Common myeloid progenitor, CD34-positive (primary cell): ENCODE measurements around the gene UTP14A.
A peak's percentile ranks its signal among the peaks of the same experiment; 100 is the strongest.

Experiments used
- CTCF ChIA-PET: fragments of 350-600 bp; sonication (Branson Sonifier 250); formaldehyde crosslinking; loops from one replicate; lab custom pipeline; 2021; ENCODE audit warnings: antibody characterized with exemption; lab: Charles Lee
- POLR2A ChIA-PET: fragments of 350-600 bp; sonication (Branson Sonifier 250); formaldehyde crosslinking; loops from one replicate; lab custom pipeline; 2021; ENCODE audit warnings: antibody characterized with exemption; lab: Charles Lee
- DNase-seq, 3 donors: peaks; one replicate each; pipeline versions ENCODE4 v3.0.0 to v3.0.0-alpha.2; 2013
- H3K27ac ChIP-seq, 2 experiments: 1 replicate in 1 of 2; 2 replicates in 1 of 2; pipeline ENCODE4 v1.7.0; 2013; ENCODE audit warnings: inconsistent platforms in 2 of 2, low read length in 2 of 2, mild to moderate bottlenecking in 2 of 2, low read depth in 1 of 2, moderate library complexity in 1 of 2; ENCODE audit not compliant: severe bottlenecking in 2 of 2, insufficient read depth in 1 of 2, poor library complexity in 1 of 2
- H3K27me3 ChIP-seq, 5 experiments: replicated peaks in 2 of 5; 1 replicate in 3 of 5; 2 replicates in 2 of 5; pipeline versions ENCODE4 v1.6.1 to v1.7.0; 2013; ENCODE audit warnings: low read length in 4 of 5, mild to moderate bottlenecking in 2 of 5, moderate library complexity in 2 of 5, inconsistent platforms in 1 of 5; ENCODE audit not compliant: insufficient read depth in 5 of 5, control insufficient read depth in 4 of 5
- H3K36me3 ChIP-seq, 4 experiments: 1 replicate in 2 of 4; 2 replicates in 2 of 4; pipeline versions ENCODE4 v1.6.1 to v1.7.0; 2013; ENCODE audit warnings: low read length in 3 of 4, control low read depth in 1 of 4, mild to moderate bottlenecking in 1 of 4; ENCODE audit not compliant: control insufficient read depth in 4 of 4, insufficient read depth in 4 of 4
- H3K4me1 ChIP-seq, 4 experiments: 1 replicate in 3 of 4; 2 replicates in 1 of 4; pipeline versions ENCODE4 v1.6.1 to v1.7.1; 2013; ENCODE audit warnings: low read length in 3 of 4, mild to moderate bottlenecking in 3 of 4, control low read depth in 1 of 4, inconsistent platforms in 1 of 4, moderate library complexity in 1 of 4; ENCODE audit not compliant: control insufficient read depth in 4 of 4, insufficient read depth in 4 of 4; ENCODE audit errors: control extremely low read depth in 1 of 4
- H3K4me3 ChIP-seq, 7 experiments: 1 replicate in 4 of 7; 2 replicates in 3 of 7; pipeline versions ENCODE4 v1.5.1 to v1.7.0; 2013; ENCODE audit warnings: mild to moderate bottlenecking in 7 of 7, low read length in 6 of 7, moderate library complexity in 6 of 7, inconsistent platforms in 2 of 7, low read depth in 2 of 7, control low read depth in 1 of 7; ENCODE audit not compliant: insufficient read depth in 4 of 7, control insufficient read depth in 1 of 7; ENCODE audit errors: extremely low read depth in 1 of 7
- H3K9me3 ChIP-seq, 5 experiments: 1 replicate in 4 of 5; 2 replicates in 1 of 5; pipeline versions ENCODE4 v1.6.1 to v1.7.1; 2013; ENCODE audit warnings: low read length in 4 of 5, mild to moderate bottlenecking in 2 of 5, inconsistent platforms in 1 of 5, low read depth in 1 of 5, moderate library complexity in 1 of 5; ENCODE audit not compliant: control insufficient read depth in 4 of 5, insufficient read depth in 2 of 5; ENCODE audit errors: control extremely low read depth in 1 of 5
- WGBS: methylation state at CpG from one replicate; pipeline ENCODE4 v1.1.5; 2013; ENCODE audit not compliant: insufficient coverage; 5-methylcytosine and 5-hydroxymethylcytosine counted together

The UTP14A gene

GRCh38 chrX:129939986-129940385 is 34.0 kb downstream of the UTP14A start:
- DNase-seq = no peak
- CTCF ChIA-PET = no interaction called here
- H3K27ac ChIP-seq = no peak overlapping the region
- H3K4me3 ChIP-seq = no peak overlapping the region
- H3K4me1 ChIP-seq = no peaks in the 10 kb centered on the region
- POLR2A ChIA-PET = no interaction called here
- no peaks in the 10 kb centered on the region for H3K27me3 ChIP-seq
- 63% methylated on average over 7 of the region's 8 CpGs for WGBS
- H3K9me3 ChIP-seq = no peaks in the 10 kb centered on the region
- H3K36me3 ChIP-seq = no peaks in the 10 kb centered on the region

DNA sequence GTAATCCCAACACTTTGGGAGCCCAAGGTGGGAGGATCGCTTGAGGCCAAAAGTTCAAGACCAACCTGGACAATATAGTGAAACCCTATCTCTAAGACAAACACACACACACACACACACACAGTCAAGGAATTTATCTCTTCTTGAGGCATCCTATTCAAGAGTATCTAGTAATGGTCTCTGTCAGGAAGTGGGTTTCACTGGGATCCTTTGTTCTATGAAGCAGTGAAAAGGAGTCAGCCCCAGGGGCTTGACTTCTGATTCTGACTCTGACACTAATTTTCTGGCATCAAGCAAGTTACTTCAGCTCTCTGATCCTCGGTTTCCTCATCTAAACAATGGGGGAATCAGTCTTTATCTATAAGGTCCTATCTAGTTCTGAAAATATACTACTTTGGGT is 34.8 kb downstream of the UTP14A start:
- Histone ChIP-seq H3K9me3 (no peaks in the 10 kb centered on the region), H3K36me3 (no peaks in the 10 kb centered on the region), H3K4me1 (no peaks in the 10 kb centered on the region), H3K4me3 (no peak overlapping the region), H3K27me3 (no peaks in the 10 kb centered on the region), H3K27ac (no peak overlapping the region)
- no peak for DNase-seq
- CTCF ChIA-PET = no interaction called here
- POLR2A ChIA-PET = no interaction called here
- no CpG with 5 or more reads among the region's 2 CpGs for WGBS

DNA sequence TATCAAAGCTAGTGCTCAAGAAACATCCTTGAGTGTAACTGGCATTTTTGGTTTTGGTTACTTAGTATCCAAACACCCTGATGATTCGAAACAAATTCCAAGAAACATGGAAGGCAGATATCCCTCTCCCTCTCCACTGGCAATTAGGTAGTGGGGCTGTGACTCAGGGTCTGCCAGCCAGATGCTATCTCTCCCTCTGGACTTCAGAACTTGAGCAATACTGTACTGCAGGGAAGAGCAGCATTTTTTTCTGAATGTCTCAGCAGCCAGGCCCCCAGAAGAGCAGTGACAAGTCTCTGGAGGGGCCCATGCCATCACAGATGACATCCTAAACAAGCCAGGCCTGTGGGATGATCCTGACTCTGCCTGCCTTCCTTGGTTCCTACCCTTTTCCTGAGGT is 39.2 kb downstream of the UTP14A start:
- Histone ChIP-seq H3K27ac (no peak overlapping the region), H3K27me3 (no peaks in the 10 kb centered on the region), H3K4me1 (no peaks in the 10 kb centered on the region), H3K4me3 (no peak overlapping the region), H3K36me3 (no peaks in the 10 kb centered on the region), H3K9me3 (no peaks in the 10 kb centered on the region)
- DNase-seq = no peak
- ChIA-PET CTCF (interaction anchor here (1.3 kb wide), 1 partner anchor 19 kb away, joined by 3 read pairs; no protein-coding TSS in a partner anchor), POLR2A (no interaction called here)
- WGBS = no CpG with 5 or more reads among the region's 1 CpG

DNA sequence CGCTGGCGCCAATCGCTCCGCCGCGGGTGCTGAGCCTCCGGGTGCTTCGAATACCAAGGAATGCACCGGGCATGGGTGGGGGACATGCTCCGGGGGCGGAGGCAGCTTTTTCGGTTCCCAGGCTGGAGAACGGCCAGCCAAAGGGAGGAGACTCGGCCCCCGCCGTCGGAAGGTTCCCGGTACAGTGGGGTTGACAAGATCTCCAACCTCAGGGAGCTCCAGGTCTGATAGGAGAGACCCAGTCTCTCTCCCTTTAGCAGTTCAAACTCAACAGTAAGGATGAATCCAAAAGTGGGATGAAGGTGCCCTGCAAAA is 47.3 kb downstream of the UTP14A start:
- H3K36me3 ChIP-seq = no peaks in the 10 kb centered on the region
- no peaks in the 10 kb centered on the region for H3K9me3 ChIP-seq
- 54% methylated on average over 18 of the region's 18 CpGs for WGBS
- DNase-seq = no peak
- POLR2A ChIA-PET = interaction anchor here (0.7 kb wide), 1 partner anchor 28 kb away, joined by 4 read pairs; no protein-coding TSS in a partner anchor
- peaks cover 2 to 26% (median 17%) of the 10 kb centered on the region in 4 experiments for H3K4me1 ChIP-seq
- peak overlapping the region in 3 of 7 experiments; percentile 51 to 75 (median 53) for H3K4me3 ChIP-seq
- CTCF ChIA-PET = interaction anchor here (1.0 to 1.1 kb wide), 3 partner anchors 14 to 75 kb away, joined by 3 to 4 read pairs (median 4); no protein-coding TSS in a partner anchor
- no peaks in the 10 kb centered on the region for H3K27me3 ChIP-seq
- no peak overlapping the region for H3K27ac ChIP-seq

DNA sequence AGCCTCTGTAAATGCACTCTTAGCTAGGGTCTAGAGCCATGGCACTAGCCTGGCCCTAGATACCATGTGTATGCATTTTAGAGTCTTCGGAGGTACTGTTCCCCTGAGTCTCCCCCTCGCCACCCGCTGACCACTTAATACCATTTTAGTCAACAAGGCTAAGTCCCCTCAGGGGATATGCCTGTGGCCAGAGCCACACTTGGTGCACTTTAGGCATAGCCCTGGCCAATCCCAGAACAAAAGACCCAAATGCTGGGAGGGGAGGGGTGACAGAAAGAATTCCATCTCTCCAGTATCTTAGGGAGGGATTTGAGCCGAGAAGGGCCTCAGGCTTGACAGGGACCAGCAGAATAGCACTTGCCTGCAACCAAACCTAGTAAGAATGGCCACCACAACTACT is 47.9 kb downstream of the UTP14A start:
- H3K4me3 ChIP-seq = no peak overlapping the region
- POLR2A ChIA-PET = no interaction called here
- WGBS = 88% methylated on average over 1 of the region's 4 CpGs
- no peaks in the 10 kb centered on the region for H3K36me3 ChIP-seq
- no peaks in the 10 kb centered on the region for H3K27me3 ChIP-seq
- no peak overlapping the region for H3K27ac ChIP-seq
- CTCF ChIA-PET = interaction anchor here (1.0 to 1.1 kb wide), 3 partner anchors 15 to 74 kb away, joined by 3 to 4 read pairs (median 4); no protein-coding TSS in a partner anchor
- DNase-seq = no peak
- H3K9me3 ChIP-seq = no peaks in the 10 kb centered on the region
- H3K4me1 ChIP-seq = peaks cover 2 to 26% (median 19%) of the 10 kb centered on the region in 4 experiments

DNA sequence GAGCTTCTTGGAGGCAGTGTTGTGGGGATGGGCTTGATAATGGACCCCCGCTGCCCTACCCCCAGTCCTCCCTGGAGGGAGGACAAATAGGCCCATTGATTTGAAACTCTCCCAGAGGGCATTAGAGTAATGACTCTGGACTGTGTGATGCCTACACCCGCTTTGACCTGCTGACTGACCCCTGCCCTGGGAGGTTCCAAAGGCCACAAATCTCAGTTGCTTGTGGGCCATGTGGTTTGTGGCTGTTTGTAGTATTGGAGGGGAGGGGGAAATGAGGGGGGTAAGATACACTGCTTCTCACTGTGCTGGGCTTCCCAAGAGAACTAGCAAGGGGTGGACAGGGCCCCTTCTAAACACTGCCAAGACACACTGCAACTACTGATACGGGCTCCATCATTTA is 48.8 kb downstream of the UTP14A start:
- H3K27ac ChIP-seq = no peak overlapping the region
- CTCF ChIA-PET = no interaction called here
- POLR2A ChIA-PET = no interaction called here
- no peak for DNase-seq
- H3K9me3 ChIP-seq = no peaks in the 10 kb centered on the region
- H3K27me3 ChIP-seq = peaks cover 0 to 7% (median 0%) of the 10 kb centered on the region in 5 experiments
- no peaks in the 10 kb centered on the region for H3K36me3 ChIP-seq
- WGBS = no CpG with 5 or more reads among the region's 3 CpGs
- peaks cover 2 to 26% (median 21%) of the 10 kb centered on the region in 4 experiments for H3K4me1 ChIP-seq
- no peak overlapping the region for H3K4me3 ChIP-seq

DNA sequence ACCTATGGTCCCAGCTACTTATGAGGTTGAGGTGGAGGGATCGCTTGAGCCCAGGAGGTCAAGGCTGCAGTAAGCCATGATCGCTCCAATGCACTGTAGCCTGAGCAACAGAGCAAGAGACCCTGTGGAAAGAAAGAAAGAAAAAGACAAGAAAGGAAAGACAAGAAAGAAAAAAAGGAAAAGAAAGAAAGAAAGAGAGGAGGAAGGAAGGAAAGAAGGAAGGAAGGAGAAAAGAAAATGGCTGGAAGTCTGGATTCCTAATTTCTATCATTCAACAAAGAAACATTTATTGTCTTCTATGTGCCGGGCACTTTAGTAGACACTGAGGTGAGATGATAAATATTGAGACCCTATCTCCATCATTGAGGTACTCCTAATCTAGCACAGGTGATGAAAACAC is 49.7 kb downstream of the UTP14A start:
- no peaks in the 10 kb centered on the region for H3K9me3 ChIP-seq
- no peak overlapping the region for H3K4me3 ChIP-seq
- DNase-seq = no peak
- H3K27ac ChIP-seq = no peak overlapping the region
- H3K36me3 ChIP-seq = no peaks in the 10 kb centered on the region
- POLR2A ChIA-PET = no interaction called here
- CTCF ChIA-PET = no interaction called here
- peaks cover 0 to 9% (median 0%) of the 10 kb centered on the region in 5 experiments for H3K27me3 ChIP-seq
- H3K4me1 ChIP-seq = peaks cover 2 to 26% (median 21%) of the 10 kb centered on the region in 4 experiments
- 71% methylated on average over 2 of the region's 3 CpGs for WGBS
